Endothelial cell (in vitro differentiated cells): Measurements from ENCODE around the gene TGFB2. TPM values are rescaled to one million over a fixed set of nuclear protein-coding genes. Genes with fewer than 3 reads are reported as not detected.

Experiments
- DNase-seq: peaks from one replicate; pipeline ENCODE4 v3.0.0; 2021; ENCODE audit warnings: low spot score
- H3K27ac Mint-ChIP-seq: one replicate; pipeline ENCODE4 v1.8.0; 2021; ENCODE audit warnings: mixed read lengths, inconsistent platforms; ENCODE audit not compliant: unreplicated experiment
- H3K27me3 Mint-ChIP-seq: one replicate; pipeline ENCODE4 v1.8.0; 2021; ENCODE audit warnings: mild to moderate bottlenecking, moderate library complexity, mixed read lengths, inconsistent platforms; ENCODE audit not compliant: unreplicated experiment
- H3K36me3 Mint-ChIP-seq: one replicate; pipeline ENCODE4 v1.8.0; 2021; ENCODE audit warnings: mild to moderate bottlenecking, low read depth, mixed read lengths, inconsistent platforms; ENCODE audit not compliant: unreplicated experiment
- H3K4me1 Mint-ChIP-seq: one replicate; pipeline ENCODE4 v1.8.0; 2021; ENCODE audit warnings: mild to moderate bottlenecking, mixed read lengths, inconsistent platforms; ENCODE audit not compliant: unreplicated experiment
- H3K4me3 Mint-ChIP-seq: one replicate; pipeline ENCODE4 v1.8.0; 2021; ENCODE audit warnings: mild to moderate bottlenecking, mixed read lengths, inconsistent platforms; ENCODE audit not compliant: unreplicated experiment
- H3K9me3 Mint-ChIP-seq: one replicate; pipeline ENCODE4 v1.8.0; 2021; ENCODE audit warnings: mixed read lengths, inconsistent platforms; ENCODE audit not compliant: unreplicated experiment
- total RNA-seq: library from RNA; stranded (reverse); fragmentation: NEBNext Ultra II Directional; extraction: Animal tissue kit (Norgen Biotek cat#: 25700); gene quantifications from one replicate; pipeline ENCODE4 v1.2.1, GENCODE V29; 2021; ENCODE audit not compliant: unreplicated experiment
- TF ChIP-seq, protein P1 (sequence below): fragments of 200-600 bp; sonication (generic); IDR thresholded peaks from one replicate; pipeline ENCODE4 v1.5.0; 2021; ENCODE audit warnings: antibody characterized with exemption; ENCODE audit not compliant: unreplicated experiment

TGFB2 gene
- total RNA-seq, 1 donor from 2014 or later: 0.62 TPM

DNA sequence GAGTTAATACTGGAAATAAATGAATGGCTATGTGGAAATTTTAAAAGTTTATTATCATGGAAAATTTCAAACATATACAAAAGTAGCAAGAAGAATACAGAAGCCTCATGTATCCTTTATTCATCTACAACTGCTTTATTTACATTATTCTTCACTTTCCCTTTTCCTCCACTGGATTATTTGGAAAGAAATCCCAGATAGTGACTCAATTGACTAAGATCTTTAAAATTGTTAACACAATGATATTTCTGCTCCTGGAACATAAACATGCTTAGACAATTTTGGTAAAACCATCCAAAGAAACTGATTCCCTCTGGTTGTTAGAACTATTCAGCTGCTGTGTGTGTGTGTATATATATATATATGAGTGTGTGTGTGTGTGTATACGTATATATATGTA is 116.2 kb downstream of the TGFB2 start:
- Mint-ChIP-seq H3K9me3 (no peaks in the 10 kb centered on the region), H3K27ac (no peak overlapping the region), H3K4me1 (peaks cover 3% of the 10 kb centered on the region), H3K27me3 (peaks cover 2% of the 10 kb centered on the region), H3K4me3 (no peak overlapping the region), H3K36me3 (no peaks in the 10 kb centered on the region)
- no peak for DNase-seq
- TF ChIP-seq, protein P1, sequence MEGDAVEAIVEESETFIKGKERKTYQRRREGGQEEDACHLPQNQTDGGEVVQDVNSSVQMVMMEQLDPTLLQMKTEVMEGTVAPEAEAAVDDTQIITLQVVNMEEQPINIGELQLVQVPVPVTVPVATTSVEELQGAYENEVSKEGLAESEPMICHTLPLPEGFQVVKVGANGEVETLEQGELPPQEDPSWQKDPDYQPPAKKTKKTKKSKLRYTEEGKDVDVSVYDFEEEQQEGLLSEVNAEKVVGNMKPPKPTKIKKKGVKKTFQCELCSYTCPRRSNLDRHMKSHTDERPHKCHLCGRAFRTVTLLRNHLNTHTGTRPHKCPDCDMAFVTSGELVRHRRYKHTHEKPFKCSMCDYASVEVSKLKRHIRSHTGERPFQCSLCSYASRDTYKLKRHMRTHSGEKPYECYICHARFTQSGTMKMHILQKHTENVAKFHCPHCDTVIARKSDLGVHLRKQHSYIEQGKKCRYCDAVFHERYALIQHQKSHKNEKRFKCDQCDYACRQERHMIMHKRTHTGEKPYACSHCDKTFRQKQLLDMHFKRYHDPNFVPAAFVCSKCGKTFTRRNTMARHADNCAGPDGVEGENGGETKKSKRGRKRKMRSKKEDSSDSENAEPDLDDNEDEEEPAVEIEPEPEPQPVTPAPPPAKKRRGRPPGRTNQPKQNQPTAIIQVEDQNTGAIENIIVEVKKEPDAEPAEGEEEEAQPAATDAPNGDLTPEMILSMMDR: no peak

DNA sequence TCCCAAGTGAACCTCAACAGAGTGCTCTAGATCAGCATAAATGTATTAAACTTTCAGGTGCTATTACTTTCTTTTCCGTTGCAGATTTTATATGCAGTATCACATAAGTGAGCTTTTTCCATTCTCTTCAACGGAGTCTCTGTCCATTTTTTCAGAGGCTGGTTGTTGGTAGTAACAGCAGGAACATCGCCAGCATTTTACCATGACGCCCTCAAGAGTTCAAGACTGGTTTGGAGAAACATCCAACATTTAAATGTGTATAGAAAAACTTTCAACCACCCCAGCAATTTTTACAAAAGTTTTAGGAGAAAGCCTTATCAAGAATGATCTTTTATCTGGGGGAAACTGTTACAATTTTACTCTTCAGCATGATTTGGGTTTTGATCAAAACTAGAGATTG is 117.0 kb downstream of the TGFB2 start:
- no peak for DNase-seq
- Mint-ChIP-seq H3K9me3 (no peaks in the 10 kb centered on the region), H3K27me3 (peaks cover 2% of the 10 kb centered on the region), H3K4me1 (peaks cover 3% of the 10 kb centered on the region), H3K36me3 (no peaks in the 10 kb centered on the region), H3K27ac (no peak overlapping the region), H3K4me3 (no peak overlapping the region)
- TF ChIP-seq, protein P1: no peak

DNA sequence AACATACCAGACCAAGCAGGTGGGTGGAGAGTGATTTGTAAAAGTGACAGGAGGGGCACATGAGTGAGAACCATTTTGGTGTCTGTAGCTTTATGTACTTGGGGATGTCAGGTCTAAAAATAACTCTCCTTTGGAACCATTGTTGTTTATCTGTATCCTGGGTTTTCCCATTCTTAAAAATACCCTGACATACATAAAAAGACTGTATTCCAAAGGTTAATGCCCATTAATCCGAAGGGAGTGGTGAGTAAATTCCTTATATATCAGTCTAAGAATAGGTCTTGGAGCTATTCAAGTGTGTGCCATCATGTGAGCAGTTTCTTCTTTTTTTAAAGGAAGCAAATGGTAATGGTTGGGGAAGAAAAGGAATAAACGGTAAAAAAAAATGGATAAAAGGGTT is 117.5 kb downstream of the TGFB2 start:
- TF ChIP-seq, protein P1: no peak
- Mint-ChIP-seq H3K4me3 (no peak overlapping the region), H3K4me1 (peaks cover 3% of the 10 kb centered on the region), H3K27me3 (peaks cover 2% of the 10 kb centered on the region), H3K27ac (no peak overlapping the region), H3K9me3 (no peaks in the 10 kb centered on the region), H3K36me3 (no peaks in the 10 kb centered on the region)
- DNase-seq: no peak

DNA sequence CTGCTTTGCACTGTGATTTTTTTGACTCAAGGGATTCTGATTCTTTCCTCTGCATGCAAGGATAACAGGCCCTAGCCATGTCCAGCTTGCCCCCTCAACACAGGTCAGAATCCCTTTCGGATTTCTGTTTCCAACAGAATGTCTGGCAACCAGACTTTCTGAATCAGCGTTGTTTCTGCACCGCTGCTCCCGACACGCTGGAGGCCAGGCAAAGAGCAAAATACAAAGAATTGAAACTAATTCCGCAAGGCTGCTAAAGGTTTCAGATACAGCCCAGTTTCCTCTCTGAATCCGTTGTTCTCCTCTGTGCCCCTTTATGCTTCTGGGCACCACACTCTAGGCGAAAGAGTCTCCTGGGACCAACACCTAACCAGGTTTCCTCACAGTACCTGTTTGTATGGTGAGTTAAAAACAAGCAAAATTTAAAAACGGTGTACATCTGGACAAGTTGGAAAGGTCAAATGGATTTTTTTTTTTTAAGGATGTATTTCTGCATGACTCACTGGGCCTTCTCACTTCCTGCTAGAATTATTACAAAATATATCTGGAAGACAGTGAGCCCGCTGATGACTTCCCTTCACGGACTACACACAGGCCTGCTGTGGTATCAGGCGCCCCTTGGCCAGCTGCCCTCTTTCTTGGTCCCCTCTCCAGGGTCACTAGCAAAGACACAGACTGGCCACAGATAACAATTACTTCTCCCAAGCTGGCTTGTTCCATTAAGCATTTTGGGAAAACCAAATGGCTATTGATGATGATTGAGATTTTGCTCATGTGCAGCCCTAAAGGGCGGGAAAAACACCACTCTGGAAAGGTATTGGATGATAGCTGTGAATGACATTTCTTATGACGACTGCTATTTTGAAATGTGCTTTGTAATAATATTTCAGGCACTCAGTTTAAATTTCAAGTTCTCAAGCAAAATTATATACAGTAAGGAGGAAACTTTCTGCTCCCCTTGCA is 118.3 kb downstream of the TGFB2 start:
- no peaks in the 10 kb centered on the region for H3K36me3 Mint-ChIP-seq
- H3K9me3 Mint-ChIP-seq: no peaks in the 10 kb centered on the region
- H3K27ac Mint-ChIP-seq: no peak overlapping the region
- TF ChIP-seq, protein P1: no peak
- H3K27me3 Mint-ChIP-seq: no peaks in the 10 kb centered on the region
- DNase-seq: no peak
- H3K4me1 Mint-ChIP-seq: peaks cover 3% of the 10 kb centered on the region
- no peak overlapping the region for H3K4me3 Mint-ChIP-seq

DNA sequence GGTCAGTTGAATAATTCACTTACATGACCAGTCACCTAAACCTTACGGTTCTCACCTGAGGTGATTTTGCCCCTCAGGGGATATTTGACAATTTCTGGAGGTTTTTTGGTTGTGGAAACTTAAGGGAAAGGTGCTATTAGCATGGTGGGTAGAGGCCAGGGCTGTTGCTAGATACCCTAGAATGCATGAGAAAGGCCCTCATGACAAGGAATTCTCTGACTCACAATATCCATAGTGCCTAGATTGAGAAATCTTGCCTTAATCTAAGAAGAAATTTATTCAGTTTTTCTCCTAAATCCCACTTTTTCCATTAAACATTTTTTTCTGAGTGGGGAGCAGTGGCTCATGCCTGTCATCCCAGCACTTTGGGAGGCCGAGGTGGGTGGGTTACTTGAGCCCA is 119.7 kb downstream of the TGFB2 start:
- no peak for DNase-seq
- peaks cover 3% of the 10 kb centered on the region for H3K4me1 Mint-ChIP-seq
- no peaks in the 10 kb centered on the region for H3K27me3 Mint-ChIP-seq

More for the DNA sequence above, 119.7 kb downstream of the TGFB2 start:
- no peaks in the 10 kb centered on the region for H3K9me3 Mint-ChIP-seq
- H3K36me3 Mint-ChIP-seq: no peaks in the 10 kb centered on the region
- H3K27ac Mint-ChIP-seq: no peak overlapping the region
- TF ChIP-seq, protein P1: no peak
- no peak overlapping the region for H3K4me3 Mint-ChIP-seq
